Activated T-helper 9 cell treated with anti-CD3 and anti-CD28 coated beads, Interleukin-2, amount 50 U/mL, for 16 hours (primary cell): ENCODE results near the gene CCDC81.
"Not testable (repeated sequence)": the region's sequence is repeated elsewhere in the genome, so short reads cannot be mapped to it uniquely, and the experiment has no call there.

Experiments
- DNase-seq: peaks from one replicate; pipeline ENCODE4 v3.0.0-alpha.2; 2020; ENCODE audit warnings: low read depth

Gene CCDC81

DNA sequence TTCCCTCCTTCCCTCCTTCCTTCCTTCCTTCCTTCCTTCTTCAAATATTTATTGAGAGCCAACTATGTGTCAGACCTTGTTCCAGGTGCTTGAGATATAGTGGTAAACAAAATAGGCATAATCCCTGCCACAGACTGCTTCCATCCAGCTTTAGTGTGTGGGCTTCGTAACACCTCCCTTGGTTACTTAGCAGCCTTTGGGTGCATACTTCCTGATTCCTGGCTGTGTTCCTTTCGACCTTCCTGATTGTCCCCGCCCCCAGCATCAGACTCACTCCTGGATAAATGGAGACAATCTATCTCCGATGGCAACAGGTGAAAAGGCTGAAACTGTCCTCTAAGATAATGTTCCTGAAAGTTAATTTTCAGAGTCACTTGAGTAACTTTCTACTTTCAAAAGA, 13.5 kb downstream of the CCDC81 start:
- no peak for DNase-seq

DNA sequence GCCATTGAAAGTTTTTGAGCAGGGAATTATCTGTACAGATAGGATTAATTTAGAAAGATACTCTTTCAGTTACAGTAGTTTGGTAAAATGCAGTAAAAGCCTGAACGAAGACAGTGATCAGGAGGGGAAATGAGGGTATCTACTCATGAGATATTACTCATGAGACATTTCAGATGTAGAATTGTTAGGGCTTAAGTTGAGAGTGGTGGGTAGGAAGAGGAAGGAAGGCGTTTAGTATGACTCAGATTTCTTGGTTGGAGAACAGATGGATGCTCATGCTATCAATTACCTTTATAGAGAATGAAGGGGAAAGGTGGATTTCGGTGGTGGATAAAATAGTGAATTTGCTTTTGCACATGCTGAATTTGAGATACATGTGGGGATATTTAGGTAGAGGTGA, 15.8 kb downstream of the CCDC81 start:
- no peak for DNase-seq

DNA sequence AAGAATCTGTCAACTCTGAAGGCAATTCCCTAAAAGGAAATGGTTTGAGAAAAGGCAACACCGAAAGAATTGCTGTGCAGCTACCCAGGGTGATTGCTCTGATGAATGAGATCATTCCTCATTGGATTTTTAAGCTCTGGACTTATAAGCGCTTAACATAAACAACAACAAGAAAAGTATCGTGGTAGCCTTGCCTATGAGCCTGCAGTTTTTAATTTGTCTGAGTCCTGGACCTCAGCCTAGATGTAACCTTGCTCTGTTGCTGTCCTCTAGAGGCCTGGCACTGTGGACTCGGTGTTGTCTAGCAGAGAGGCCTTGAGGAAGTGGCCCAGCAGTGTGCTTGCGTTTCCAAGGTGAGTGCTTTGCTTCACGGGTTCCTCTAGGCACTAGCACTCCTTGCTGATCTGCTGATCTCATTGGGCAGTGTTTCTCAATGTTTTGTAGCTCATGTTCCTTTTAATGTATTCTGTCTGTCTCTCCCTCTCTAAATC, 20.4 kb downstream of the CCDC81 start:
- no peak for DNase-seq

DNA sequence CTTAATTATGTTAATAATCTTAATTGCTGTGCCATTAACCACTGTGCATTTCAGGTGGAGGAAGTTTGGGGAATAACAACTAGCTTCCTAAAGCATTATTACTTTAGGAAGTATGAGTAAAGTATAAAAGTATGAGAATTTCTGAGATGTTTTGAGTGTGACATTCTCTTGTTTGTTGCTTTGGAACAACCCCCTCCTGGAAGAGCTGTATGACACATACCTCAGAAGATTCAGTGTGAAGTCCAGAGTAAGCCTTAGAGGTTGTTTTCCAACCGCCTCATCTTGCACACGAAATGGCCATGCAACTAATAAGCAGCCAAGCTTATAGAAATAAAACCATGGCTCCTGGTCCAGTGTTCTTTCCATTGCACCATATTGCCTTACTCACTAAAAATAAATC, 21.7 kb downstream of the CCDC81 start:
- no peak for DNase-seq

DNA sequence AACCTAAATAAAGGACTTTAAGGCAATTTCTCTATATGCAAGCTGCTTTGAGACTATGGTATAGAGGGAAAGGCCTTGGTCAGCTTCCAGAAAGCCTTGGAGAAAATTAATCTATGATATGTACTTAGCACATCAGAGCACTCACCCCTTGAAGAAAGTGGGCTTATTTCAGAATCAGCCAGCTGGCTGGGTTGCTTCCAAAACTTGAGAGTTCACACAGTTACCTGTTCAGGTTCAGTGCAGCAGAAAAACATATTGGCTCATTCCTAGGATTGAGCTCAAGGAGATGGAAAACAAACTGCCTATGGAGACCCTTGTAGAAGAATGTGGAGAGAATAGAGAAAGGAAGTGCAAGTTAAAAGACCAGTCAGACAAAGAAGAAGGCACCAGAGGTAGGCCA, 22.7 kb downstream of the CCDC81 start:
- DNase-seq: no peak

DNA sequence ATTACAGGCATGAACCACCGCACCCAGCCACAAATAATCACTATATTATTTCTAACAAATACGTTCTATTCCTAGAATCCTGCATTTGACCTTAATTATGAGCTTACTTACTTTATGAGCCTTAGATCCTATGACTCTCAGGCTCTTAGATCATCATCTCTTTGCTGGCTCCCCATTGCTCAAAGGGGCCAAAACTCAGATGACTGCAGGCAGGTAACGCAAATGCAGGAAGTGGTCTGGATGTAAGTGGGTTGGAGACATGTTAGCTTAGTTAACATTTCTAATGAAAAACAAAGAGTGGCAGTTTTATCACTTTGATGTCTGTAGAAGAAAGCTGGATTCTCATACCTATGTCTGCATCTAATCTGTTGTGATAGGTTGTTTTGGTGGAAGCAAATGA, 23.4 kb downstream of the CCDC81 start:
- no peak for DNase-seq

DNA sequence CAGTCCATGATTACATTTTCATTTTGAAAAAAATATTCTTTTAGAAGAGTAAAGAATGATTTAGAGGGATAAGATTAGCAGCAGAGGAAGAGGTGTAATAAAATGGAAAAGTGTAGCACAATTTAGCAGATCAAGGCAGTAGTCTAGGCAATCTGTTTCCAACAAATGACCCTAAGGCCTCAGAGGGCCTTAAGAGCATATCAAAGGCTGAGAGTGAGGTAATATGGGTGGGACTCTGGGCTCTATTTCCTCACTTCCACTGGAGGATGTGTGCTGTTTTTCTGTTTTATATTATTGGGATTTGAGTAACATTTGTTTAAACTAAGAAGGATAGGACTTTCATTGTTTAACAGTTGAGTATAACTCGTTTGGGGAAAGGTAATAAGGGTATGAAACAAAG, 28.8 kb downstream of the CCDC81 start:
- no peak for DNase-seq

DNA sequence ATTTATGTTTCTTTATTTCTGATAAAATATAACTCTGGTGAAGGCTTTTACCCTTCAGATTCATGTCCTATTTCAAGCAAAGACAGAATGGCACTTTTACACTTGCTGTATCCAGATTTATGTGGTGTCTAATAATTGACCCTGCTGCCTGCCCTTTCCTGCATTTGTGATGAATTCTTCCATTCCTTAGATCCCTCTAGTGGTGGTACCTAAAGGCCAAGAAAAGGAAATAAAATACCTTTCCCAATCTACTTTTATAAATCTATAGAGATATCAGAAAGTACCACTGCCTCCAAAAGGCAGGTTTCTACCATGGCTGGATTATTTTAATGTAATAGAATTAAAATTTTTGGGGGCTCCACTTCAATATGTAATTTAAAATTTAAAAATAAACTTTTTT, 34.2 kb downstream of the CCDC81 start:
- DNase-seq: no peak

DNA sequence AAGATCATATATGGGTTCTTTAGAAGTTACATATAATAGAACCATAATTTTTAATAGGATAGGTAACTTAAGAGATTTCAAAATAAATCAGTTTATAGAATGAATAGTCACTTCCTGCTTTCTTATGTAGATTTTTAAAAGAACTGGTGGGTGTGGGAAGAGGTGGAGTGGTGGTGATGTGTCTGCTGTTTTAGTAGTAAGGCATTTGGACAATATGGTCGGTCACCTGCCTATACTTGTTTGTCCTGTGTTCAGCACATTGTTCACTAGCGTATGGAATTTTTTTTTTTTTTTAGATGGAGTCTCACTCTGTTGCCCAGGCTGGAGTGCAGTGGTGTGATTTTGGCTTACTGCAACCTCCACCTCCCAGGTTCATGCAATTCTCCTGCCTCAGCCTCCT, 39.3 kb downstream of the CCDC81 start:
- no peak for DNase-seq

DNA sequence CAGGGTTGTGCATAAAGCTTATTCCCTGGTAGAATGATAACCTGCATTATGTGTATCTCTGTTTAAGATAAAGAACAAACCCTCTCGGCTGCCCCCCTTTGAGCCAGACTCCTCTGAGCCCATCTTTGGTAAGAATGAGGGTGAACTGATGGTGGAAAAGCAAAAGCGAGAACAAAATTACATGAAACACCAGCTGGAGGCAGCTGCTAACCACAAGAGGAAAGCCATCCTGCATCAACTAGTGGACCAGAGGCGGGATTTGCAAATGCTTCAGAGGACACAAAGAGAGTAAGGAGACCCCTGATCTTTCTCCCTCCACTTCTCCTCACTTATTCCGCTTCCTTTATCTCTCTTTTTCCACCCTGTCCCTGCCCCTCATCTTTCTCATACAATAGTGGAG, 40.3 kb downstream of the CCDC81 start:
- DNase-seq: no peak

DNA sequence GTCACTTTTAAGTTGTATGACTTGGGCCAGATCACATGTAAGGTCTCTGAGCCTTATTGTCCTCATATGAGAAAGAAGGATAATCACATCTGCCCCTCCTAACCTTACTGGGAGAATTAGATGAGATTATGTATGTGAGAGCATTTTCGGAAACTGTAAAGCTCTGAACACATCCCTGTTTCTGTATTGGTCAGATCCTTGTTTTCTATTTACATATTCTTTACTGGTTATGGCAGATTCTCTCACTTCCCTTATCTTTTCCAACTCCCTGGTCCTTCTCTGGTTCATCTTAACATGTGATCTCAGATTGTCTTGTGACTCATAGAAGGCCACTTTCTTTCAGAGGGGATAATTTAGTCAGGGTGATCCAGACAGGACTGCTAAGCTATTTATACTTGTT, 41.8 kb downstream of the CCDC81 start:
- DNase-seq: no peak

DNA sequence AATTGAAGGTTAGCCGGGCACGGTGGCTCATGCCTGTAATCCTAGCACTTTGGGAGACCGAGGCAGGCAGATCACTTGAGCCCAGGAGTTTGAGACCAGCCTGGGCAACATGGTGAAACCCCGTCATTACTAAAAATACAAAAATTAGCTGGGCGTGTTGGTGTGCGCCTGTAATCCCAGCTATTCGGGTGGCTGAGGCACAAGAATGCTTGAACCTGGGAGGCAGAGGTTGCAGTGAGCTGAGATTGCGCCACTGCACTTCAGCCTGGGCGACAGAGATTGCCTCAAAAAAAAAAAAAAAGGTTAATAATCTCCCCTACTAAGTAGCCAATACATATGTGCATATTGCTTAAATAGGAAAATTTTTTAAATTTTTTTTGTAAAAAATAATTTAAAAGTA, 42.3 kb downstream of the CCDC81 start:
- not testable (repeated sequence) for DNase-seq

DNA sequence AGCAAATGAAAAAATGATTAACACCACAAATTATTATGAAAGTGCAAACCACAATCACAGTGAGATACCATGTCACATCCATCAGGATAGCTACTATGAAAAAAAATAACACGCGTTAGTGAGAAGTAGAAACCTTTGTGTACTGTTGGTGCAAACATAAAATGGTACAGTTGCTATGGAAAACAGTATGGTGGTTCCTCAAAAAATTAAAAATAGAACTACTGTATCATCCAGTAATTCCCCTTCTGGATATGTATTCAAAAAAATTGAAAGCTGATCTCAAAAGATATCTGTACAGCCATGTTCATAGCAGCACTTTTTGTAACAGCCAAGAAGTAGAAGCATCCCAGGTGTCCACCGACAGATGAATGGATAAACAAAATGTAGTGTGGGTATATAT, 43.4 kb downstream of the CCDC81 start:
- no peak for DNase-seq

DNA sequence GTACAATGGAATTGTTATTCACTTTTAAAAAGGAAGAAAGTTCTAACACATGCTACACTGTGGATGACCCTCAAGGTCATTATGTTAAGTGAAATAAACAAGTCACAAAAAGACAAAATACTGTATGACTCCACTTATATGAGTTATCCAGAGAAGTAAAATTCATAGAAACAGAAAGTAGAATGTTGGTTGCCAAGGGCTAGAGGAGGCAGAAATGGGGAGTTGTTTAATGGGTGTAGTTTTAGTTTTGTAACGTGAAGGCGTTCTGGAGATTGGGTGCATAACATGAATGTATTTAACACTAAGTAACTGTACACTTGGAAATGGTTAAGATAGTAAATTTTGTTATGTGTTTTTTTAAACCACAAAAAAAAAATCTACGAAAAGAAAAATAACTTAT, 43.8 kb downstream of the CCDC81 start:
- DNase-seq: no peak

DNA sequence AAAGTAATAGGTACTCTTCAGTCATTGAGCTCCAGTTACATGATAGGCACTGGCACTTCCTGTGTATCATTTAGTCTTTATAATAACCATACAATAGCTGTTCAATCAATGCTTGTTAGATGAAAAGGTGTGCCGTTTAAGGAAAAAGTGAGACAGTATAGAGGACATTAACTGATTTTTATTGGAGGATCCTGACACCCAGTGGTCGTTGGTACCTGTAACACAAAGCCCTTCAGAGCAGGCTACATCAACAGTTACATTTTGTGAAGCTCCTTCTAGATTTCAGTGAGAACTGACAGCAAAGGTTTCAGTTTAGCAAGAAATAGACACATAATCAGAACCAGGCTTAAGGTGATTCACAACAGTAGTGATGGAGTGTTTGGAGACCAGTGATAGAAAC, 44.2 kb downstream of the CCDC81 start:
- no peak for DNase-seq

DNA sequence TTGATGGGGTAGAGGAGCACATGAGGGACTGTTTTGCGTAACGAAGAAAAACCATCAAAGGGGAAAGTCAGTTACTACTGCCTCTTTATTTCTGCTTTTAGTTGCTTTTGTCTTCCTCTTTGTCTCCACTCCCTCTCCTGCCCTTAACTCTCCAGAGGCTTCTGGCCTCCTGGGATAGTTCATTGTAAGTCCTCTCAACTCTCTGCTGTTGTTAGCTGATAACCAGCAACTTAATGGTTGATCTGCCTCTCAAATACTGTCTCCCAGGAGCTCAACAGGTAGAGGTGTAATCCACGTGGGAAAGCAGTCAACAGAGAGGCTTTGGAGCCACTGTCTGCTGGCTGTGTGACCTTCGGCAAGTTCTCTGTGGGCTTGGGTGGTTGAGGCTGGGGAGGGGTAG, 47.3 kb downstream of the CCDC81 start:
- DNase-seq: no peak

DNA sequence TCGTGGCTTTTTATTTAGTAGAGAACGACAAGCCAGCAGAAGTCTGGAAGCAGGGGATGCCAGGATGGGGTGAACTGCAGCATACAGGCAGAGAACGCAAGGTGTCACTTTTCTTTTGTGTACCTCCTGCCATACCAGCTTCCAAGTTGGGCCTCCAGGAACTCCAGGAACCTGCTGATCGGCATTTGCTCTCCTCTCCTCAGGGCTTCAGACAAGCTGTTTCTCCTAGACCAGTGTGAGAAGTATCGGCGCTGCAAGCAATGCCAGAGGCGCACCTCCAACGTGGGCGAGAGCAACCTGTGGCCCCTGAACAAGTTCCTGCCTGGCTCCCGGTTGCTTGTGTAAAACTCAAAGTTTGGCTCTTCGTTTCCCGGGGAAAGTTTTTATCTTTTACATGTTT, 47.7 kb downstream of the CCDC81 start:
- no peak for DNase-seq

DNA sequence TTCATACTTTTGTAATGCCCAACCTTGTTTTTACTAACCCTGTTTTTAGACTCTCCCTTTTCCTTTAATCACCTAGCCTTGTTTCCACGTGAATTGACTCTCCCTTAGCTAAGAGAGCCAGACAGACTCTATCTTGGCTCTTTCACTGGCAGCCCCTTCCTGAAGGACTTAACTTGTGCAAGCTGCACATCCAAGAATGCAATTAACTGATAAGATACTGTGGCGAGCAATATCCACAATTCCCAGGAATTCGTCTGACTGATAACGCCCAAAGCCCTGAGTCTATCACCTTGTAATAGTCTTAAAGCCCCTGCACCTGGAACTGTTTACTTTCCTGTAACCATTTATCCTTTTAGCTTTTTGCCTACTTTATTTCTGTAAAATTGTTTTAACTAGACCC, 48.8 kb downstream of the CCDC81 start:
- not testable (repeated sequence) for DNase-seq

DNA sequence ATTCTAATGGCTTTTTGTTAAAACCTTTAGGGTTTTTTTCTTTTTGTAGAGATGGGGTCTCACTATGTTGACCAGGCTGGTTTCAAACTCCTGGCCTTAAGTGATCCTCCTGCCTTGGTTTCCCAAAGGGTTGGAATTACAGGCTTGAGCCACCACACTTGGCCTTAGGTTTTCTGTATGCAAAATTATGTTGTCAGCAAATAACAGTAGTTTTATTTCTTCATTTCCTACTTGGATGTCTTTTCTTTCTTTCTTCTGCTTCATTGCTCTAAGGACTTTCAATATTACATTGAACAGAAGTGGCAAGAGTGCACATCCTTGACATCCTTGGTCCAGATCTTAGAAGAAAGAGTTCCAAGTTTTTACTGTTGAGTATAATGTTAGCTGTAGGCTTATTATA, 52.8 kb downstream of the CCDC81 start:
- no peak for DNase-seq

DNA sequence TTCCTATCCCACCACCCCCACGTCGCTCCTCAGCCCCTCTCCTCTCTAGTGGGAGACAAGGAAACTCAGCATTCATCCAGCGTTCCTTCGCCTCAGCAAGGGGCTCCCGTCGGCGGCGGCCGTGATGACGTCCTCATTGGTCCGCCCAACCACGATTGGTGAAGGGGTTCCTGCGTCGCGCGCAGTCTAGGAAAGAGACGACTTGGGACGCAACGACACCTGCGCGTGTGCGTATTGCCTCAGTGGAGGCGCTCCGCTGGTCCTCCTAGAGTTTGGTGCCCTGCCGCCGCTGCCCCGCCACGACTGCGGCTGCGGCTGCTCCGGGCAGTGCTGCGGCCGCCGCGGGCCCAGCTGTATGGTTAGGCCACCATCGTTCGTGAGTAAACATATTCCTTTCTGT, 56.6 kb downstream of the CCDC81 start:
- DNase-seq: no peak

DNA sequence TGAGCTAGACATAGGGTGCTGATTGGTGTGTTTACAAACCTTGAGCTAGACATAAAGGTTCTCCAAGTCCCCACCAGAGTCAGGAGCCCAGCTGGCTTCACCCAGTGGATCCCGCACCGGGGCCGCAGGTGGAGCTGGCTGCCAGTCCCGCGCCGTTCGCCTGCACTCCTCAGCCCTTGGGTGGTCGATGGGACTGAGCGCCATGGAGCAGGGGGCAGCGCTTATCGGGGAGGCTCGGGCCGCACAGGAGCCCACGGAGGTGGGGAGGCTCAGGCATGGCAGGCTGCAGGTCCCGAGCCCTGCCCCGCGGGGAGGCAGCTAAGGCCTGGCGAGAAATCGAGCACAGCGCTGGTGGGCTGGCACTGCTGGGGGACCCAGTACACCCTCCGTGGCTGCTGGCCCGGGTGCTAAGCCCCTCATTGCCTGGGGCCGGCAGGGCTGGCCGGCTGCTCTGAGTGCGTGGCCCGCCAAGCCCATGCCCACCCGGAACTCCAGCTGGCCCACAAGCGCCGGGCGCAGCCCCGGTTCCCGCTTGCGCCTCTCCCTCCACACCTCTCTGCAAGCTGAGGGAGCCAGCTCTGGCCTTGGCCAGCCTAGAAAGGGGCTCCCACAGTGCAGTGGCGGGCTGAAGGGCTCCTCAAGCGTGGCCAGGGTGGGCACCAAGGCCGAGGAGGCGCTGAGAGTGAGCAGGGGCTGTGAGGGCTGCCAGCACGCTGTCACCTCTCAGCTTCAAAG, 58.8 kb downstream of the CCDC81 start:
- not testable (repeated sequence) for DNase-seq

DNA sequence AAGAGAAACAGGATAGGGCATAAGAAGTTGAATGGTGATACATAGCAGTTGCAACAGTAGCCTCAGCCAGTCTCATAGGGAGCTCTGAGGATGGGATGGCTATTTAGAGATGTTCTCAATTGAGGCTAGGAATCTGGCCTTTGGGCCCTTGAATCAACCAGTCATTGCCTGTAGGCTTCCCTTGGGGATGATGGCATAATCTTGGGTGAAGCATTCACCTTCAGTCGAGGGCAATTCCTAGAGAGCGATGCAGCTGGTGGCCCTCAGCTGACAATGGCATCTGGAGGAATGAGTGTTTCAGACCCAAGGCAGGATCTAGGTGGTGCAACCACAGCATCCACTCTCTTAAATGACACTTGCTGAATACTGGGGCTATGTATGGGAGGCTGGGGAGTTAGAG, 61.0 kb downstream of the CCDC81 start:
- DNase-seq: no peak

DNA sequence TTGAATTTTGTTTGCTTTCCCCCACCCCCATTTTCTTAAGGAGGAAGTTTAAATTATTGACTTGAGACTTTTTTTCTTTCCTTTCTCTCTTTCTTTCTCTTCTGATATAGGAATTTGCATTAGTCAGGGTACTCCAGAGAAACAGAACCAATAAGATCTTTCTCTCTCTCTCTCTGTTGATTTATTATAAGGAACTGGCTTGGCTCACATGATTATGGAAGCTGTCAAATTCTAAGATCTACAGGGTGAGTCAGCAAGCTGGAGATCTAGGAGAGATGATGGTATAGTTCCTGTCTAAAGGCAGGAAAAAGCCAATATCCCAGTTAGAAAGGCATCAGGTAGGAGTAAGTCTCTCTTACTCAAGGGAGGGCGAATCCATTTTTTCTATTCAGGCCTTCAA, 64.0 kb downstream of the CCDC81 start:
- no peak for DNase-seq

DNA sequence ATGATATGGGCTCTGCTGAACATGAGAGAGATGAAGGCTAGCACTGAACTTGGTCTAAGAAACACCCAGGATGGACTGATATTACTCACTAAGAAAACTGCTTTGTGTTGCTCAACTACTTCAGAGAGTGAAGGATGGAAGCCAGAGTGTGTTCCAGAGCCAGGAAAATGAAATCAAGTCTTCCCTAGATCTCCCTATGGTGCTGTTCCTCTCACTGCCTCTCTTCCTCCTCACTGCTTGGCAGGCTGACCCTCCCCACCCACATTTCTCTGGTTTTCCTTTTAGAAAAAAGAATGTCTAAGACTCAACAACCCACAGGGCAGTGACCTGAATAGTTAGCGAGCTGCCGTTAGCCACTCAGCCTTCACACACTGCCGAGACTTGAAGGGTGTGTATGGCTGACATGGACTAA, 65.6 kb downstream of the CCDC81 start:
- no peak for DNase-seq

DNA sequence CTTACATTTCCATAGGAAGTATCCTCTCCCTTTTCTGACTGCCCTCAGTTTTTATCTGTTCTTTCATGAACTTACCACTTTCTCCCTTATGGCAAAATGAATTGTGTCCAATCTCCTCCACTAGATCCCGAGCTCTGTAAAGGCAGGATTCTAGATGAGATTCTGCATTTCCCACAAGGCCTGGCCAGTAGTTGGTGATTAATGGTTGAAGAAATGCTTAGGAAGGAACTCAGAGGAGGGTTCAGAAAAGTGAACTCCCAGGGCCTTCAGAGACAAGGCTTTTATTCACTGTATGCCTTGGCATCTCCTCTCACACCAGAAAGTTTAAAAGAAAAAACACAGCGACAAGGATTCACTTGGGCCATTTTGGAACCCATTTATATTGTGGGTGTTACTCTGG, 66.2 kb downstream of the CCDC81 start:
- no peak for DNase-seq
